Adipocyte (in vitro differentiated cells): Measurements from ENCODE around the gene NCMAP.
"Not testable (repeated sequence)": the region's sequence is repeated elsewhere in the genome, so short reads cannot be mapped to it uniquely, and the experiment has no call there.

Experiments
- DNase-seq: peaks from one replicate; pipeline ENCODE4 v3.0.0-alpha.2; 2015; ENCODE audit warnings: low read depth
- H3K27me3 ChIP-seq: replicated peaks from 2 replicates; pipeline ENCODE4 v1.7.0; 2013; ENCODE audit warnings: mild to moderate bottlenecking, low read length, moderate library complexity; ENCODE audit not compliant: control insufficient read depth, insufficient read depth
- H3K36me3 ChIP-seq: 2 replicates; pipeline ENCODE4 v1.7.0; 2013; ENCODE audit warnings: low read length, mild to moderate bottlenecking, moderate library complexity; ENCODE audit not compliant: control insufficient read depth, insufficient read depth, severe bottlenecking
- H3K4me1 ChIP-seq: 2 replicates; pipeline ENCODE4 v1.7.0; 2013; ENCODE audit warnings: mild to moderate bottlenecking, low read length, moderate library complexity; ENCODE audit not compliant: control insufficient read depth, insufficient read depth
- H3K4me3 ChIP-seq: 2 replicates; pipeline ENCODE4 v1.7.0; 2013; ENCODE audit warnings: mild to moderate bottlenecking, low read length, moderate library complexity
- H3K9ac ChIP-seq: 2 replicates; pipeline ENCODE4 v1.7.0; 2013; ENCODE audit warnings: mild to moderate bottlenecking, low read length, moderate library complexity
- H3K9me3 ChIP-seq: 2 replicates; pipeline ENCODE4 v1.7.0; 2013; ENCODE audit warnings: mild to moderate bottlenecking, low read length, moderate library complexity; ENCODE audit not compliant: control insufficient read depth

The NCMAP gene

GRCh38 chr1:24526045-24526444 lies 29.8 kb upstream of the NCMAP start:
- Histone ChIP-seq H3K4me3 (no peak overlapping the region), H3K27me3 (no peaks in the 10 kb centered on the region), H3K9me3 (no peaks in the 10 kb centered on the region), H3K4me1 (no peaks in the 10 kb centered on the region), H3K36me3 (no peaks in the 10 kb centered on the region), H3K9ac (no peak overlapping the region)
- DNase-seq: no peak

DNA sequence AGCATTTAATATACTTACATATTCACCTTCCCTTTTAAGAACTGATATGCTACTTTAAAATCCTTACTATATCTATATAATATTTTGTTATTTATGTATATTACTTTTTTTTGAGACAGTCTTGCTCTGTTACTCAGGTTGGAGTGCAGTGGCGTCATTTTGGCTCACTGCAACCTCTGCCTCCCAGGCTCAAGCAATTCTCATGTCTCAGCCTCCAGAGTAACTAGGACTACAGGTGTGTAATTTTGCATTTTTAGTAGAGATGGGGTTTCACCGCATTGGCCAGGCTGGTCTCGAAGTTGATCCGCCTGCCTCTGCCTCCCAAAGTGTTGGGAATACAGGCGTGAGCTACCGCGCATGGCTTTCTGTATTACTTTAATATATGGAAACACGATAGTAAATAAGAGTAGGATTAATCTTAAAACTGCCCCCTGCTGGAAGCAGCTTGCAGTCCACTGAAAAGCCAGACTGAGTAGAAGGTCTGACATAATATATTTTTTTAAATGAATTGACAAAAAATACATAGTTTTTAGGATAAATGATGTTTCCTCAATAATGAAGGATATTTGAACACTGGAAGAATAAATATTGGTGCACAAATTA lies 28.8 kb upstream of the NCMAP start:
- H3K36me3 ChIP-seq: no peaks in the 10 kb centered on the region
- no peak overlapping the region for H3K4me3 ChIP-seq
- no peaks in the 10 kb centered on the region for H3K9me3 ChIP-seq
- DNase-seq: peak; percentile 34
- H3K27me3 ChIP-seq: no peaks in the 10 kb centered on the region
- no peak overlapping the region for H3K9ac ChIP-seq
- H3K4me1 ChIP-seq: no peaks in the 10 kb centered on the region

- Histone ChIP-seq H3K9ac (no peak overlapping the region), H3K9me3 (no peaks in the 10 kb centered on the region), H3K36me3 (no peaks in the 10 kb centered on the region), H3K4me1 (no peaks in the 10 kb centered on the region), H3K27me3 (no peaks in the 10 kb centered on the region), H3K4me3 (no peak overlapping the region)
- no peak for DNase-seq
Measured at GRCh38 chr1:24528744-24529143, 27.1 kb upstream of the NCMAP start.

DNA sequence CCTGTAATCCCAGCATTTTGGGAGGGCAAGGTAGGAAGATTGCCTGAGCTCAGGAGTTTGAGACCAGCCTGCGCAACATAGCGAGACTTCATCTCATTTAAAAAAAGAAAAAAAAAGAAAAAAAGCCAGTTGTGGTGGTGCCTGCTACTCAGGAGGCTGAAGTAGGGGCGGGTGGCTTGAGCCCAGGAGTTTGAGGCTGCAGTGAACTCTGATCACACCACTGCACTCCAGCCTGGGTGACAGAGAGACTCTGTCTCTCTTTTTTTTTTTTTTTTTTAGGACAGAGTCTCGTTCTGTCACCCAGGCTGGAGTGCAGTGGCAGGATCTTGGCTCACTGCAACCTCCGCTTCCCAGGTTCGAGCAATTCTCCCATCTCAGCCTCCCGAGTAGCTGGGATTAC lies 26.6 kb upstream of the NCMAP start:
- not testable (repeated sequence) for H3K9ac ChIP-seq, DNase-seq, H3K36me3 ChIP-seq, H3K4me3 ChIP-seq, H3K27me3 ChIP-seq, H3K4me1 ChIP-seq, H3K9me3 ChIP-seq

- no peak for DNase-seq
- no peaks in the 10 kb centered on the region for H3K27me3 ChIP-seq
- no peak overlapping the region for H3K9ac ChIP-seq
- H3K9me3 ChIP-seq: no peaks in the 10 kb centered on the region
- no peaks in the 10 kb centered on the region for H3K36me3 ChIP-seq
- H3K4me3 ChIP-seq: no peak overlapping the region
- H3K4me1 ChIP-seq: no peaks in the 10 kb centered on the region
Measured at GRCh38 chr1:24535021-24535424, 20.9 kb upstream of the NCMAP start.

DNA sequence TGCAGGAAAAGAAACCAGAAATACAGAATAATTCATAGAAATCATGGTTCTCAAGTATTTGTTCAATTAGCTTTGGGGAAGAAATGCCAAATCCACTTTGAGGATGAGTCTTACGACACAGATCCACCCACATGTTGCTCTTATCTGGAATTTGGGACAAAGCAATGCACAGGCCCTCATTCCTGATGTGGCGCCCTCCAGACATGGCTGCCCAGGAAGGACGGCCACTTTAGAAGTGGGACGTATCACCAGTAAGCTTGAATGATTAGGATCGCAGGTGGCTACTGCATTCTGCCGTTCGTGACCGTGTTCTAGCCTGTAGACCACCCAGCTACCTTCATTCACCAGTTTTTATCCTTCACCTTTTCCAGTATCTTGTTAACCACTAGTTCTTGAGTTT lies 20.1 kb upstream of the NCMAP start:
- H3K4me1 ChIP-seq: peaks cover 6% of the 10 kb centered on the region

GRCh38 chr1:24536391-24536840 lies 19.5 kb upstream of the NCMAP start:
- no peaks in the 10 kb centered on the region for H3K27me3 ChIP-seq
- H3K4me1 ChIP-seq: peaks cover 12% of the 10 kb centered on the region
- H3K4me3 ChIP-seq: no peak overlapping the region
- no peaks in the 10 kb centered on the region for H3K9me3 ChIP-seq
- H3K9ac ChIP-seq: no peak overlapping the region
- no peaks in the 10 kb centered on the region for H3K36me3 ChIP-seq
- no peak for DNase-seq

More for the DNA sequence above, 20.1 kb upstream of the NCMAP start:
- no peak for DNase-seq
- Histone ChIP-seq H3K9me3 (no peaks in the 10 kb centered on the region), H3K4me3 (no peak overlapping the region), H3K36me3 (no peaks in the 10 kb centered on the region), H3K27me3 (no peaks in the 10 kb centered on the region), H3K9ac (no peak overlapping the region)

DNA sequence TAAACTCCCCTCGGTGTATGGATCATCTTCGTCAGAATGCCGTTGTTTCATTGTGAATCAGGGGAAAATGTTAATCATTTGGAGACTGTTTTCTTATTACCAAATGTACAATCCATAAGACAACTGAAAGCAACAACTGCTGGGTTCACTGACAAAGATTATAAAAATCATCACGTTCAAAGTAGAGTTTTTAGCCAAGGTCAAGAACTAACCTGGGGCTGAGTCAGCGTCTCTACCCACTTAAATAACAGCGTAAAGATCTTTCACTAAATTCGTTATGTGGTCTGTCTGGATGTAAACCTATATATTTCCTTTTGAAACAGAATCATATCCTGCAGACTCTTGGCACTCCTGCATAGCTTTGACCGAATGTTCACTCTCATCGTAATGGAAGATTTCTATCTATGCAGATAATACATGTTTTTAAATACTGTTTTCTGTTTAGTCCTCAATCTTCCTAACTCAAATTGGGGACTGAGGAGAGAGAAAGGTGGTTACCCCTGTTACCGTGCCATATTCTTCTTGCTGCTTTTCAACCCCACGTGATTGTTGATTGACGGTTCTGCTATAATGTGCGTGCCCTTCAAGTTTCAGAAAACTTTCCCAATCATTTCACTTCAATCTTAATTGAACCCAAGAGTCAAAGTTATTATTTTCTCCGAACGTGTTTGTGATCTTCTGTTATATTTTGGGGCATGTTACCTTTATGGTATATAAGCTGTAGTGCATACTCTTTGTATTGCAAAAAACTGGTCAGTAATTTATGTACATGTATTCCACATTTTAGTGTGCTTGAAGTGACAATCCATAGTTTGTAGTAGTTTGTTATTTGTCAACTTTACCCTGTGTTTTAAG lies 15.6 kb upstream of the NCMAP start:
- H3K36me3 ChIP-seq: no peaks in the 10 kb centered on the region
- DNase-seq: no peak
- H3K4me1 ChIP-seq: peaks cover 29% of the 10 kb centered on the region
- no peaks in the 10 kb centered on the region for H3K27me3 ChIP-seq
- H3K4me3 ChIP-seq: no peak overlapping the region
- H3K9me3 ChIP-seq: no peaks in the 10 kb centered on the region
- no peak overlapping the region for H3K9ac ChIP-seq

DNA sequence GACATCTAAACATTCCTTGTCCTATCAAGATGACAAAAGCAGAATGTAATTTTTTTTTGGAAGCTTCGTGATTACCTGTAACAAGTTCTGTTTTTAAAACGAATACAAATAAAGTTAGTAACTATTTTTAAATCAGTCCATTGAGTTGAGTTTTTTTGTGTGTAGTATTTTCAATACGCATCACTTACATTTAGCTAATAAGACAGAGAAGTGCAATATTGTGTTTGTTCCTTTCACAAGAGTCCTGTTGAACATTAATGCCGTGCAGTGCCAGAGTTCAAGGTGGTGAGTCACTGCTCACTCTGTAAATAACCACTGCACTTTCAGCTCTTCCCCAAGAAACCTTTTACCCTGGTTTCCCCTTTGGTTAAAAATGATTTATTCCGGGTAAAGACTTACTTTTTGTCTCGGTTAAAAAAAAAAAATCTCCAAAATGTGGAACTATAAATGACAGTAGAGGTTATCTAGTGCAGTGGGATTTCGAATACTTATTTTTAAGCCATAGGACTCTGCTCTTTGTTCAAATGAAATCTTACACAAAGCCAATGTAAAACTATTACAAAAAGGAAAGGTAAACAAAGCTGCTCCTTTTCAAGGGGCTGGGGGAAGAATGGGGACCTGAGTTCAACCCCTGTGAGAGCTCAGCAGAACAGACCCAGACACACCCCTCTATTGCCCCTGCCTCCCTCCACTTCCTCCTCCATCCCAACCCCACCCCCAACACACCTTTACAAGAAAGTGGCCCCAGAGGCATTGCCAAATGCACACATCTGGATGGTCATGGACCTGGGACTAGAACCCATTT lies 14.8 kb upstream of the NCMAP start:
- no peak overlapping the region for H3K4me3 ChIP-seq
- DNase-seq: peak; percentile 74

GRCh38 chr1:24541711-24542346 lies 14.1 kb upstream of the NCMAP start:
- peaks cover 29% of the 10 kb centered on the region for H3K4me1 ChIP-seq
- peaks cover 5% of the 10 kb centered on the region for H3K27me3 ChIP-seq
- no peak for DNase-seq
- H3K9ac ChIP-seq: no peak overlapping the region
- no peaks in the 10 kb centered on the region for H3K9me3 ChIP-seq
- H3K36me3 ChIP-seq: no peaks in the 10 kb centered on the region
- H3K4me3 ChIP-seq: no peak overlapping the region

More for the DNA sequence above, 14.8 kb upstream of the NCMAP start:
- Histone ChIP-seq H3K36me3 (no peaks in the 10 kb centered on the region), H3K9ac (no peak overlapping the region), H3K27me3 (peaks cover 3% of the 10 kb centered on the region), H3K4me1 (peaks cover 29% of the 10 kb centered on the region), H3K9me3 (no peaks in the 10 kb centered on the region)

DNA sequence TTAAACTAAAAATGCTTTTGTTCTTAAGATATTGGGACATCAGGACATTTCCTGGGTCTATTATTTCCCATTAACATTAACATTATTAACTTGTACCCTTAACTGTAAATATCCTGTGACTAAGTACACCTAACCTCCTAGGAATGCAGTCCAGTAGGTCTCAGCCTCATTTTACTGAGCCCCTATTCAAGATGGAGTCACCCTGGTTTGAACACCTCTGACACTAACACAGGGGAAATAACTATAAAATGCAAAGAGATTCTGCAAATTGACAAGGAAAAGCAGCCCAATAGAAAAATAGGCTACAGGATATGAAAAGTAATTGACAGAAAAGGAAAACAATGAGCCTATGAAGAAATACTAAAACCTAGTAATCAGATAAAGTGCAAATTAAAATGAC lies 11.6 kb upstream of the NCMAP start:
- no peaks in the 10 kb centered on the region for H3K9me3 ChIP-seq
- no peaks in the 10 kb centered on the region for H3K36me3 ChIP-seq
- no peak overlapping the region for H3K4me3 ChIP-seq
- peaks cover 23% of the 10 kb centered on the region for H3K27me3 ChIP-seq
- peaks cover 29% of the 10 kb centered on the region for H3K4me1 ChIP-seq
- no peak overlapping the region for H3K9ac ChIP-seq
- DNase-seq: no peak
